ENCODE data around the gene MYRFL. TPM values are rescaled to one million over a fixed set of nuclear protein-coding genes. Genes with fewer than 3 reads are reported as not detected.

The MYRFL gene
- total RNA-seq, 1 experiment from 2014 or later = not detected

DNA sequence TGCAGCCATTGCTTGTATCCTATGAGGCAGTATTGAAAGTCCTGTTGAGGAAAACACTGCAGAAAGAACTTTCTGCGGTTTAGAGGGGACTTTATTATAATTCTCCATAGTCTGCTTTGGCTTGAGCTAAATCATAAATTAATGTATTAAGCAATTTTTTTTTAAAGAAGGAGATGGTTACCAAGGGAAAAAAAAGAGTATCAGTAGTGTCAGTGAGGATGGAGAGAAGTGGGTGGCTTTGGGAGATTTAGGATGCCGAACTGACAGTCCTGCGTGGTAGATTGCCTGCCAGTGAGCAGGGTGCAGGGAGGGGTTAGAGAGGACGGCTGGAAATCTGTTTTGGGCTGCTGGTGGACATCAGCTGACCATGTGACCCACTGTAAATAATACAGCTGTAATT is 96.8 kb downstream of the MYRFL start:
- BruUV-seq (replicated peaks) = no TSS peak
- Histone ChIP-seq H4K20me1 (ENCODE audit: insufficient read depth) (no peaks in the 10 kb centered on the region), H3K27ac (no peak overlapping the region), H3K9me3 (ENCODE audit: insufficient read depth, low read depth) (peaks cover 5% of the 10 kb centered on the region; the same call in 1 of the 2 replicates), H3K4me2 (no peak overlapping the region), H3F3A (ENCODE audit: insufficient read depth, low read depth) (no peaks in the 10 kb centered on the region), H3K36me3 (ENCODE audit: low read depth) (no peaks in the 10 kb centered on the region), H3K27me3 (ENCODE audit: insufficient read depth, low read depth) (no peaks in the 10 kb centered on the region), H3K79me2 (ENCODE audit: low read depth) (no peaks in the 10 kb centered on the region), H3K4me1 (replicated peaks; ENCODE audit: insufficient read depth) (no peaks in the 10 kb centered on the region), H3K9me2 (ENCODE audit: insufficient read depth) (no peaks in the 10 kb centered on the region), H2AFZ (no peak overlapping the region), H3K4me3 (no peak overlapping the region)
- DNase-seq = no peak
- CTCF ChIA-PET = no interaction called here
- POLR2A ChIA-PET (ENCODE audit: unreplicated experiment) = no interaction called here
- intact Hi-C loops (cut with micrococcal nuclease; ENCODE audit: unreplicated experiment) = no loop called here
- TF ChIP-seq EZH2 (IDR thresholded peaks at IDR 0.05; ENCODE audit: low read depth) (no peak), CTCF (conservative IDR thresholded peaks at IDR 0.05) (no peak)

DNA sequence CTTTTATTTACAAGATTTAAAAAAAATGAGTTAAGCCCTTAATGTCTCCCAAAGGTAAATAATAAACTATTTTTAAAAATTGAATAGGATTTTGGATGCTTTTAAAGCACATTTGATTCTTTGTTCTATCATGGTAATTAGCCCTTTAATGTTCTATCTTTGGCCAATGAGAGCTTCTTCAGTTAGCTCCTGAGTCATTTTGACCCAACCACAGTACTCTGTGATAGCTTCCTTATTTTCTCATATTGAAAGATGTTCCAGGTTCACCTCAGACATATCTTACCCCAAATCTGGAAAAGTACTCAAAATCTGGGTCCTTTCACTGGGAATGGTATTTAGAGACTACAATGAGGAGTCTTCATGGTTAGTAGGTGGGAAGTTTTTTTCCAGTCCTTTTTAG is 98.0 kb downstream of the MYRFL start:
- intact Hi-C loops (cut with micrococcal nuclease; ENCODE audit: unreplicated experiment) = no loop called here
- POLR2A ChIA-PET (ENCODE audit: unreplicated experiment) = interaction anchor here (0.6 kb wide), 1 partner anchor 97 kb away, joined by 3 read pairs; no protein-coding TSS in a partner anchor
- no peak overlapping the region for H3K27ac ChIP-seq
- H3K4me1 ChIP-seq (replicated peaks; ENCODE audit: insufficient read depth) = no peaks in the 10 kb centered on the region
- no peak for DNase-seq
- CTCF ChIA-PET = no interaction called here
- no peaks in the 10 kb centered on the region for H3K36me3 ChIP-seq (ENCODE audit: low read depth)
- no peaks in the 10 kb centered on the region for H4K20me1 ChIP-seq (ENCODE audit: insufficient read depth)
- H3K79me2 ChIP-seq (ENCODE audit: low read depth) = no peaks in the 10 kb centered on the region
- H3K4me2 ChIP-seq = no peak overlapping the region
- TF ChIP-seq CTCF (conservative IDR thresholded peaks at IDR 0.05) (no peak), EZH2 (IDR thresholded peaks at IDR 0.05; ENCODE audit: low read depth) (no peak)
- BruUV-seq (replicated peaks) = no TSS peak
- no peak overlapping the region for H3K4me3 ChIP-seq
- H3K9me2 ChIP-seq (ENCODE audit: insufficient read depth) = no peaks in the 10 kb centered on the region
- H3K9me3 ChIP-seq (ENCODE audit: insufficient read depth, low read depth) = peaks cover 5% of the 10 kb centered on the region; the same call in 1 of the 2 replicates
- no peaks in the 10 kb centered on the region for H3K27me3 ChIP-seq (ENCODE audit: insufficient read depth, low read depth)
- no peak overlapping the region for H2AFZ ChIP-seq
- no peaks in the 10 kb centered on the region for H3F3A ChIP-seq (ENCODE audit: insufficient read depth, low read depth)

DNA sequence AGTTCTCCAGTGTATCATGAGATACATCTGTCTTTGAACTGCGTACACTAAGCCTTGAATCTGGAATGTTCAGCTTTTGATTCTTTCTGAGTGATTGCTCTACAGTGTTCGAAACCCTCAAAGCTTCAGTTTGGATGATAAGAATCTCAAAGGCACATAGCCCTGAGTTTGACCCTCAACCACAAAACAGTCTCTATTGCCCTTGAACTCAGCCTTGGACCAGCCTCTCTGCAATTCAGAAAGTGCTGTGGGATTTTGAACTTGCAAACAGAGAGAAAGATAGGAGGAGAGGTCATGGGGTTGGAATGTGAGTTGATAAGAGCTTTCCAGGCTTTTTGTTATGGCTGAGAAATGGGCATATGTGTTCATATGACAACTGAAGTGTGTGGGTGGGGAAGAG is 100.3 kb downstream of the MYRFL start:
- intact Hi-C loops (cut with micrococcal nuclease; ENCODE audit: unreplicated experiment) = no loop called here
- Histone ChIP-seq H3K27ac (no peak overlapping the region), H4K20me1 (ENCODE audit: insufficient read depth) (no peaks in the 10 kb centered on the region), H3K9me2 (ENCODE audit: insufficient read depth) (no peaks in the 10 kb centered on the region), H3F3A (ENCODE audit: insufficient read depth, low read depth) (no peaks in the 10 kb centered on the region), H3K36me3 (ENCODE audit: low read depth) (no peaks in the 10 kb centered on the region), H2AFZ (no peak overlapping the region), H3K4me1 (replicated peaks; ENCODE audit: insufficient read depth) (no peaks in the 10 kb centered on the region), H3K9me3 (ENCODE audit: insufficient read depth, low read depth) (no peaks in the 10 kb centered on the region), H3K4me3 (no peak overlapping the region), H3K79me2 (ENCODE audit: low read depth) (no peaks in the 10 kb centered on the region), H3K27me3 (ENCODE audit: insufficient read depth, low read depth) (no peaks in the 10 kb centered on the region), H3K4me2 (no peak overlapping the region)
- ChIA-PET CTCF (no interaction called here), POLR2A (ENCODE audit: unreplicated experiment) (no interaction called here)
- TF ChIP-seq EZH2 (IDR thresholded peaks at IDR 0.05; ENCODE audit: low read depth) (no peak), CTCF (conservative IDR thresholded peaks at IDR 0.05) (no peak)
- DNase-seq = no peak
- no TSS peak for BruUV-seq (replicated peaks)
